Smooth muscle cell of the brain vasculature (primary cell): Measurements from ENCODE around the gene KCNT2.
"Not testable (repeated sequence)": the region's sequence is repeated elsewhere in the genome, so short reads cannot be mapped to it uniquely, and the experiment has no call there.

Source experiments
- DNase-seq: peaks from one replicate; pipeline ENCODE4 v3.0.0-alpha.2; 2012; ENCODE audit warnings: low read depth, low spot score

Gene KCNT2

DNA sequence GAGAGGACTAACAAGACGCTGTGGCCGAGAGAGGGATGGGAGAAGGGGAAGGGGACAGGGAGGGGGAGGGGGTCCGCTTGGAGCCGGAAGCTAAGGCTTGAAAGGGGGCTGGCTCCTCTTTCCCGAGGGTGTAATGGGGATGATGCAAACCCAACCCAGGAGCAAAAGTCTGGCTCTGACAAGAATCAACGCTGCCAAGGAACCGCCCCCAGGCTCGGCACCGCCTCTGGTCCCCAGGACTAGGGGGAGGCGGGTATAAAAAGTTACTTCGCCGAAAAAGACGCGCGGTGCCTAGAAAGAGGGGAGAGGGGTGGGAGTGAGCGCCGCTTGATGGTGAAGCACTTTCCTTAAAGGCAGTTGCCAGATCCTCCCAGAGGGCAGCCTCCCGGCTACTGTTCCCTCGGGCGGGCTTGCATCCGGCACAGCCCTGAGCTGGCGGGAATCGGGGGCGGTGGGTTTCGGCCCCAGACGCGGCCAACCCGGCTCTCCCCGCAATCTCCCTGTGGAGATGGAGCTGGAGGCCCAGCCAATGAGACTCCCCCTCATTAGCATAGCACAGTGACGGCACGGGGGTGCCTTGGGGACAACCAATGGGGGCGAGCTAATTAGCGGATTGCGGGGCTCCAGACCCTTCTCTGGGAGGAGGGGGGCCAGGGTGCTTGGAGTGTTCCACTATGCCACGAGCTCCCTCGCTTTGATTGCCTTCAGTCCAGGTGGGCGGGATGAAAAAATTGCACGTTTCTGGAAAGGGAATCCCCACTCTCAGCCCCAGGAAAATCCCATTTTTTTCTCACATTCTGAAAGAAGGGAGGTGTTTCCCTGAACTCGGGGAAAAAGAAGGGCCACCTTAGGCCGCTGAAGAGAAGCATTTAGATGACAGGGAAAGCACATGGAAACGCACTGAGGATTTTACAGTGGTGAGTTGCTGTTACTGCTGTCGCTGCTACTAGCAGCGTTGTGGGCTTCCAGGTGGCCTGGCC, at the start of gene KCNT2:
Gene KCNT2 (minus strand): TSS at position 51 of the 980 bp plus-strand sequence. CDS start 131 bp downstream, outside the sequence.
- DNase-seq = peak; percentile 35

DNA sequence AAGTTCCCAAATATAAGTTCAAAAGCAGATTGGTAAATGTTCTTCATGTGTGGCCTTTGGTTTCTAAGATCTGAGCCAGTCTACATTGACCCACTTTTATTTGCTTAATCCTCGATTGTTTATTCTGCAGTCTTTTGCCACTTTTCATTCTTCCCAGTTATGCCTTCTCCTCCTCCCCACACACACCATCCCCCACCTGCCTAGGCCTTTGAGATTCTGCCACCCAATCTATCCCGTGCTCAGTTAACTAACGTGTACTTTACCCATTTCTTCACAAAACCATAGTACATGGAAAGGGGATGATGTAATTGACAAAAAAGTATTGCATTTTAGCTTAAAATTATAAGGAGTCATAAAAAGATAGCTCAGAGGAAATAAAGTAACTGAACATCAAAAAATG, 47.3 kb upstream of the KCNT2 start:
- DNase-seq = no peak

DNA sequence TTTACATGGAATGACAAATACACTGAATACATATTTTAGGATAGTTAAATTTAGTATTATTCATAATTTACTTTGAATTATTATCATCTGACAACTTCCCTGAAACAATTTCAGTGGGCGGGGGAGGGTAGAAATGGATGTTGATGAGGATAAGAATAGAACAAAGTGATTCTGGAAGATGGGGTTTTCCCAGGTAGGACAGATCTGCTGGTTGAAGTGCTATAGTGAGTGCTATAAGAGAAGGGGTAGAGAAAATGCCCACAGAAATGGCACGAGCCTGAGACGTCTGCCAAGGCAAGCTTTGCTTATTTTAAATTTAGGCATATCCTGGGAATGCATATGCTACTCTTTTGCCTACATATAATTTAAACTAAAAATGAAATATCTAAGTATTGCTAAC, 46.8 kb upstream of the KCNT2 start:
- no peak for DNase-seq

DNA sequence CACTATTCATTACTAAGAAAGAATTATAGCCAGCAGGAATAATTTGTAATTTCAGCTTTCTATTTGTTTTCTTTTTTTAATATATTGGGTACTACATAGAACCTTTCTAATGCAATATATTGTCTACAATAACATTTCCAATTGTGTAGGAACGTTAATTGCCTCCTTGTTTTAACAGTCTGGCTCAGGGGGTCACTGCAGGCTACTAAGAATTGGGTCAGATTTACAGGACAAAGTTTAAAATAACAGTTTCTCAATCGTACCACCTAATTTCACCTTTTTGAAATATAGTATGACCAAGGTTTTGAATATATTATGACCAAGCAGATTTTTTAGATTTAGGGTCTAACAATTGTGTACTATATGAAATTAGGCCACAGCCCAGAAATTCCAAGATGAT, 46.0 kb upstream of the KCNT2 start:
- no peak for DNase-seq

DNA sequence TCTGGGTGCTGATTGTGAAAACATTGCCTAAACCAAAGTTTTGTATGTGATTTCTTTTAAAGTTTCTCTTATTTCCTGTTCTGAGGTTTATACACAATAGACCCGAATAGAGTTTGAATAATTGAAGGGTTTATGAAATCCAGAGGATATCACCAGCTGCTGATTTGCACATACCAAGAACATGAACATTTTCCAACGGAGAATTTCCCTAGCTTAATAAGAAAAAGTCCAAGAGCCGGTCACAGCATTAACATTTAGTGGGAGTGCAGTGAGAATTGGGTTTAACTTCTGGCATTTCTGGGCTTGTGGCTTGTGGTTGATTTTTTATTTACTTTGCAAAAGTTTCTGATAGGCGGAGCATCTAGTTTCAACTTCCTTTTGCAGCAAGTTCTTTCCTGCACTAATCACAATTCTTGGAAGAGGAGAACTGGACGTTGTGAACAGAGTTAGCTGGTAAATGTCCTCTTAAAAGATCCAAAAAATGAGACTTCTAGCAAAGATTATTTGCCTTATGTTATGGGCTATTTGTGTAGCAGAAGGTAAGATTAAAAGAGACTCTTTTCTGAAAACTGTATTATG, 43.5 kb upstream of the KCNT2 start, which contains the start of gene CFH:
Gene CFH (plus strand): TSS at position 407 of the 579 bp plus-strand sequence. CDS start 75 bp downstream, at position 482.
- peak; percentile 64 for DNase-seq

DNA sequence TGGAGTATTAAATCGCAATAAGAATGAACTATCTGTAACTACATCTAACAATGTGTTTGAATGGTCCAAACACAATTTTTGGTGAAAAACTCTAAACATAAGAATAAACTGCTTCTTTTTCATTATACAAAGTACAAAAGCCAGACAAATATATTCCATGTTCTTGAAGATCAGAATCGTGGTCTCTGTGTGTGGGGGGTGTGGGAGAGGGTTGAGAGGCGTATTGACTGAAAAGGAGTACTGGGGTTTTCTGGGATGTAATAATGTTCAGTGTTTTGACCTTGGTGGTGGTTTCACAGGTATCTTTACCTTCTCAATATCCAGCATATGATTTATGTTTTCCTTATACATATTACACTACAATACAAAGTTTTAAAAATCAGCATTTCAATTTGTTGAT, 42.8 kb upstream of the KCNT2 start:
- no peak for DNase-seq

DNA sequence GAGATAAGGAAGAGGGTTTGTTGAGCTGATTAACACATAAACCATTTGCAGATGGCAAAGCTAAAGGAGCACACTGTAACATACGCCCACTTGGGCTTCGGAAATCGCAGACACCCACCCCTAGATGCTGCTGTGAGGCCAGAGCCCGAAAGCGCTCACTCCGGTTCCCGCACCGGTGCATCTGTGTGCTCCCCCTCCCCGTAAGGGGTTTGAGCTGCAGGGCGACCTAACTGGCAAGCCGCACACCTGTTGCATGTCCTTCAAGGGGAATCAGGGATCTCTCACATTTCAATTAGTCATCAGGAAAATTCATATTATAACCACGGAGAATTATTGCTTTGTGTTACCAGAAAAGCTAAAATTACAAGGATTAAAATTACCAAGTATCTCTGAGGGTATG, 42.2 kb upstream of the KCNT2 start:
- no peak for DNase-seq

DNA sequence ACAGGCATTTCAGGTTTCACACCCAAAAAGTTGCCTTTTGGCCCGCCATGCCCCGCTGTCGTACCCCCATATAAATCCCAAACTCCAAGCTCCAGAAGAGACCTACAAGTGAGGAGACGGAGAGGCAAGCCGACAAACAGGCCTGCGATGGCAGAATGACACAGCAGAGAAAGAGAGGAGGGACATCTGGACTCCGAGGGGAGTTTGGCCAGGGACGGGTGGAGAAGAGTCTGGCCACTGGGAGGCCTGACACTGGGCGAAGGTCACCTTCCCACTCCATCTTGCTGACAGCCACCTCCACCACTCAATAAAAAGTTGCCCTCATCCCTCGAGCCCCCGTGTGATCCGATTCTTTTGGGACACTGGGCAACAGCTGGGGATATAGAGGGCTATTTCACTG, 41.8 kb upstream of the KCNT2 start:
- no peak for DNase-seq

DNA sequence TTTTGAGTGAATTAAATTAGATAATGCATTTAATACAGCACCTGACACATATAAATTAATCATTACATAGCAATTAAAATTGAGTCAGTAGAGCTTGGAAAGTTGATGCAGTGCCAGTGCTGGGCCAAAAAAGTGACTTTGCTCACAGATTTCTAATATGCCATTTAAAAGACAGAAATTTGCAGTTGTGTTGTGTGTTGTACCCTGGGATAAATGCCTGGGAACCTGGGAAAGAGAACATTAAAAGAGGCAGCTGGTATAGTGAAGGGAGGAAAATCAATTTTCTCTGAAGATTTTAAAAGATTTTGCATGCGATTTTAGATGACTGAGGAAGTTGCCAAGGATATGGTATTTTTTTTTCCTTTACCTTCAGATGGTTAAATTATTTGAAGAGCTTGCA, 32.7 kb upstream of the KCNT2 start:
- no peak for DNase-seq

DNA sequence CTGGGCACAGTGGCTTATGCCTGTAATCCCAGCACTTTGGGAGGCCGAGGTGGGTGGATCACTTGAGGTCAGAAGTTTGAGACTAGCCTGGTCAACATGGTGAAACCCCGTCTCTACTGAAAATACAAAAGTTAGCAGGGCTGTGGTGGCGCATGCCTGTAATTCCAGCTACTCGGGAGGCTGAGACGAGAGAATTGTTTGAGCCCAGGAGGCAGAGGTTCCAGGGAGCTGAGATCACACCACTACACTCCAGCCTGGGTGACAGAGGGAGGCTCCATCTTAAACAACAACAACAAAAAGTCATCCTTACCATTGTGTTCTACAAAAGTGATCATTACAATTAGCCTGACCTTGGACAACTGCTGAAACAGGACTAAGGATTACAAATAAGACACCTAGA, 31.1 kb upstream of the KCNT2 start:
- not testable (repeated sequence) for DNase-seq

DNA sequence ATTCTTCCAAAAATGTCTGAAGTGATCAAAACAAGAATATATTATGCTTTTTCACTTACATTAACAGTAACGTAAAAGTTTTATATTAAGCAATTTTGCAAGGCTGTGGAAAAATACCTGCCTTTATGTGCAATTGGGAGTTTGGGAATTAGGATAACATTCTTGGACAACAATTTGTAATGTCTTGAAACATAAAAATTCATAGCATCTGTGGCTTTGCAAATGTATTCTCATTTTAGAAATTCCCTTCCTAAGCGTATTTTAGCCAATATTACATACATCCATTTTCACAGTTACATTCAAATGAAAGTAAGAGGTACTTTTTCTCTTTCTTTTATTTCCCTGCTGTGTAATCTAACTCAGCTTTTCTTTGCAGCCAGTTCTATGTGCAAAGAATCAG, 30.2 kb upstream of the KCNT2 start:
- DNase-seq = no peak

DNA sequence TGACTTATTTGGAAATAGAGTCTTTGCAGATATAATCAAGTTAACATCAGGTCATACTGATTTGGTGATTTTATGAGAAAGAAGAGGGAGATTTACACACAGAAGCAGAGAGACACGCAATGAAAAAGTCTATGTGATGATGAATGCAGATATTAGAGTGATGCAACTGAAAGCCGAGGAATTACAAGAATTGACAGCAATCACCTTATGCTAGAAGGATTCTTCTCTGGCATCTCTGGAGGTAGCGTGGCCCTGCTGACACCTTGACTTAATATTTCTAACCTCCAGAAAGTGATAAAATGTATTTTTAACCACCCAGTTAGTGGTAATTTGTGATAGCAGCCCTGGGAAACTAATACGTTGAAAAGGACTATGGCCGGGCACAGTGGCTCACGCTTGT, 29.4 kb upstream of the KCNT2 start:
- no peak for DNase-seq

DNA sequence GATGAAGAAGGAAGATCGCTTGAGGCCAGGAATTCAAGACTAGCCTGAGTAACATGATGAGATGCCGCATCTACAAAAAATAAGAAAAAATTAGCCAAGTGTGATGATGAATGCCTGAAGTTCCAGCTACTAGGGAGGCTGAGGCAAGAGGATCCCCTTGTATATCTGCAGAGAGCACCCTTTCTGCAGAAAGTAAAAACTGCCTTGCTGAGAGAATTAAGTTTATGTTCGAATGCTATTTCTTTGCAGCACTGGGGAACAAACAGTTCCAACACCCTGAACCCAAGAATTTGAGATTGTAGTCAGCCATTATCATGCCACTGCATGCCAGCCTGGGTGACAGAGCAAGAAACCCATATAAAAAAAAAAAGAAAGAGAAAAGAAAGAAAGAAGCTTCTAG, 20.6 kb upstream of the KCNT2 start:
- DNase-seq = no peak

DNA sequence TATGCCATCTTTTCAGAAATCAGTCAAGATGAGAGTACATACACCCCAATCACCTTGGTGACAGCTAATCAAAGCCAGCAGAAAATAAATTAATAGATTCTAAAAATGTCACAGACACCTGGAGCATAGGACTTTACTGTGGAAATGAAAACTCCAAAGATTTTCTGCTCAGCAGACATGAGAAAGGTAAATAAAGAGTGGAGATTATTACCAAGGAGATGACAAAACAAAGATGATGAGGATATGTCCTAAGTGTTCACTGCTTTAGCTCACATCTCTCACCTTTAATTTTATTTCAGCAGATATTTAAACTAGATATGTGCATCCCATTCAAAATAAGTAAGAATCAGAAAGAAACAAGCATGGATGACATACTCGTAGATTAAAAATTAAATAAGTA, 14.8 kb upstream of the KCNT2 start:
- DNase-seq = no peak

DNA sequence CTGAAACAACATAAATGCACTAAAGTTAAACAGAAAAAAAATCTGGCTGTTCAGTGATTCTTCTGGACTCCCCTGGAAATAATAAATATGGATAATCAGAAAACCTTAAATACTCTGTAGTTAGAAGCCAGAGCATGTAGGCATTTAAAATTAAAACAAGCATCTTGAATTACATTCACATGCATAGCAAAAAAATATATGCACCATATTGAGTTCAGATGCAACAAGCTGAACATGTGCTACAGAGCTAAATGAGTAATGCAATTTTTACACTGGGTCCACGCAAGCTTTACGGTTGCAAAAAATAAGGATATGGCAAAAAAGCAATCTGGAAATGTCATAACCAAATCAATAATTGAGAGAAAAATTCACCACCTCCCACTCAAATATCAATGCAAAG, 11.5 kb upstream of the KCNT2 start:
- no peak for DNase-seq

DNA sequence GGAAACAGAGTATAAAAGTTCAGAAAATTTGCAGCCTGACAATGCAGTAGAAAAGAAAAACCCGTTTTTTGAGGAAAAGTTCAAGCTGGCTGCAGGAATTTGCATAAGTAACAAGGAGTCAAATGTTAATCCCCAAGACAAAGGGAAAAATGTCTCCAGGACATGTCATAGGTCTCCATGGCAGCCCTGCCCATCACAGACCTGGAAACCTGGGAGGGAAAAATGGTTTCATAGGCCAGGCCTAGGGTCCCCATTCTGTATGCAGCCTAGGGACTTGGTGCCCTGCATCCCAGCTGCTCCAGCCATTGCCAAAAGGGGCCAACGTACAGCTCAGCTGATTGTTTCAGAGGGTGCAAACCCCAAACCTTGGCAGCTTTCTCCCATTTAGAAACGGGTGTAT, 3.6 kb upstream of the KCNT2 start:
- DNase-seq = no peak

DNA sequence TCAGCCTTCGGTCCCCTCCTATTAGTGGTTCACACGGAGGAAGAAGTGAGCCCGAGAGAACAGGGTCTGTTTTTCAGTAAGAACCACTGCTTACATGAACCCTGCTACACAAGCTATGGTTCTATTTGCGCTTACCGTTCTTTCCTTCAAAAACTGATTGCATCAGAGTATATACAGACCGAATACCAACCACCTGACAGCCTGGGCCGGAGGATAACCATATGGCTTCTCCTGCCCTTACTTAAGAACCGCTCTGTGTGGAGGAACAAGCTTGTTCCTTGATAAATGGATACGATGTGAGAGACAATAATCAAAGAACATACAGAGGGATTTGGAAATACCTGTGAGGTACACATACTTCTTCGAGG, 1.1 kb upstream of the KCNT2 start:
- no peak for DNase-seq

DNA sequence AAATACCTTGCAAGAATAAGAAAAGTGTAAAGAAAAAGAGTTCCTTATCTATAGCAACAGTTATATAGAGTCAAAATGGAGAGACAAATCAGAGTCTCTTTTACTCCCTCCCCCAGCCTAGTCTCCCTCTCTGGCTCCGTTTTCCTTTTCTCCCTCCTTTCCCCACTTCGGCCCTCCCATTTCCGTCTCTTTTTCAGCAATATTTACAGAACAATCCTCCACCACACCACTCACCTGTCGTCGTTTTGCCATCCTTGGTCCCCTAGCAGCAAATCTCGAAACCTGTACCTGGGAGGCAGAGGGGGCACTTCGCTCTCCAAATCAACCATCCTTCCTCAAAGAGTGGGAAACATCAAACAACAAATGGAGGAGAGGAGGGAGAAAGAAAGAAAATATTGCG, 259 bp downstream of the KCNT2 start:
- DNase-seq = no peak

DNA sequence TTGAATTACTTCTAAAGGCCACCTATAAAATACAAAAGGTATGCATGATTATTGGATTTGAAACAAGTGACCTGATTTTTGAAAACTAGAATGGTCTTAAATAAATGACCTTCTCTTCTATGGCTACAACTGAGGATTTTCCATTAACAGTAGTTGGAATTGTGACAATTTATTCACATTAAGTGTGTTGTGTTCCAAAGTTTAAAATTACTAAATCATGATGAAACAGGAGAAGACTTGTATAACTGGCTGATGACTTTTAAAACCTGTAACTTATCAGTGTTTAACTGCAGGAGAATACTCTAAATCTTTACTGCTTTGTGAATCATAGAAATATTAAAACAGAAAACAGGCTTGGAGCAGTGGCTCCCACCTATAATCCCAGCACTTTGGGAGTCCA, 4.6 kb downstream of the KCNT2 start:
- no peak for DNase-seq

DNA sequence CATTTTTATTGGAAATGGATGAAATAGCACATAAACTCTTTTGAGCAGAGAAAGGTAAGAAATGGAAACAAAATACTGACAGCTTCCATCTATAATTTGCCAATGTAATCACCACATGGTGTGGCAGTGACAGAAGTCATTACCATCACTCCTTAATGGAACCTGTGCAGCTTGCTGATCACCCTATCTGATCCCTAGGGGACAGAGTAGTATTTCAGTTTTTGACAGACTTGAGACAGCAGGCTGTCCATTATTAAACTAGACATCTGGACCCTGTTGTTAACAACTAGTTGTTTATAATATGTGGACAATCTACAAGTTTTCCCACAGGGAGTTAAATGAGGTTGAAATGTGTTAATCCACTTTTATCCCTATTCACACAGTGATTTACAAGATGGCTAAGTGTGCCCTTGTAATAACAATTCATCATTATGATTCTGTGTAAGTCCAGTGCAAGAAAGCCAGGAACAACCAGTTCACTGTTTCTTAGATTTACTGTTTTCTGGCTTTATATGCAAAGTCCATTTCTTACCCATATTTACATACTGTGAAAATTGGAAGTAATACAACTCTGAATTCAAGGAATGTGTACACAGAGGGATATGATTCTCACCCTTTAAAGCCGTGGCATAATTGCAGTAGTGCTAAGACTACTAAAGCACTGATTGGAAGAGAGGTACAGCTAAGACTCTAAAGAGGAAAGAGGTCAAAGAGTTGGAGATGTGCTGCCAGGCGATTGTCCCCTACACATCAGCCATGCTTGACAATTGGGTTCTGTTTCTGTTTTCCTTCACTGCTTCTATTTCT, 9.1 kb downstream of the KCNT2 start:
- no peak for DNase-seq

DNA sequence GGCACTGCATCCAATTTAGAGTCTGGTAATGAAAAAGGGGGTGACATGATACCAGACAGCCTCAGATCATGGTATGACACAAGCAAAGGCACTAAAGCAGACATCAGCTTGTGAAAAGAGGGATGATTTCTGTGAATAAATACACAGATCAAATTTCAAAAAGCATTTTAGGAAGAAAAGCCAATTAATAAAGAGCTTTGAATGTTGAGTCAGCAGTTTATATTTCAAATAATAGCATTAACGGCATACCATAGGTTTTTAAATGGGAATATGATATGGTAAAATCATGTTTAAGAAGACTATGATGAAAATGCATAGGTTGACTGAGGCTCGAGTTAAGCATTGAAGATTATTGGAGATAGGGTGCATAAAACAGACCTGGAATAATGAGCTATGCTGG, 13.5 kb downstream of the KCNT2 start:
- no peak for DNase-seq

DNA sequence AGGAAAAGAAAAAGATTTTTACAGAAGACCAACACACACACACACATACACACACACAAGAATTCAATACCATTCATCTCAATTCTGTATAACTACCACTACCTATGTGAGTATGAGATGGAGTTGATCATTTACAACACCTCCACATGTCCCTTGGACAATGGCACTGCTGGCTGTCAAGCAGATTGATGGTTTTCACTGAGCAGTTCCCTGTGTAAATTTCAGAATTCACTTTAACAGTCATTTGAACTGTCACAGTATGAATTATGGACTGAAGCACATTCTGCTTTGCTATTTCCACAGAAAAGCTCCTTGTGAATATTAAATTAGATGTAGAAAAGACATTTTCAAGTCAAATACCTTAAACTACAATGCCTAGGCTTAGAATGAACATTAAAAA, 14.3 kb downstream of the KCNT2 start:
- DNase-seq = no peak
